ENCODE results near the gene TRIM66. TPM values are rescaled to one million over a fixed set of nuclear protein-coding genes. Genes with fewer than 3 reads are reported as not detected.

TRIM66 gene
- total and polyA plus RNA-seq, 2 donors (not counting 3 experiments of a cell fraction or from before 2014, with no cell fraction given) = 5.5 to 11.7 TPM

GRCh38 chr11:8689726-8690255 lies 7.3 kb upstream of the TRIM66 start:
- H4K20me1 ChIP-seq (replicated peaks; ENCODE audit: control insufficient read depth, extremely low read depth, insufficient read depth, low read length) = peaks cover 2% of the 10 kb centered on the region
- peaks cover 11% of the 10 kb centered on the region for H3K79me2 ChIP-seq (ENCODE audit: control insufficient read depth, insufficient read depth, low read length)
- TF ChIP-seq, protein P1, sequence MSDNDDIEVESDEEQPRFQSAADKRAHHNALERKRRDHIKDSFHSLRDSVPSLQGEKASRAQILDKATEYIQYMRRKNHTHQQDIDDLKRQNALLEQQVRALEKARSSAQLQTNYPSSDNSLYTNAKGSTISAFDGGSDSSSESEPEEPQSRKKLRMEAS (IDR thresholded peaks at IDR 0.05; ENCODE audit: insufficient read depth, insufficient read length) = no peak
- TF ChIP-seq POLR2AphosphoS5 (IDR thresholded peaks at IDR 0.05; ENCODE audit: insufficient read depth, low read depth, low read length) (no peak), FOS (IDR thresholded peaks at IDR 0.05; ENCODE audit: borderline replicate concordance, insufficient read depth, low read length) (no peak), JUN (IDR thresholded peaks at IDR 0.05; ENCODE audit: borderline replicate concordance, insufficient read depth, insufficient read length, low read depth) (no peak), POLR2A (IDR thresholded peaks at IDR 0.05; ENCODE audit: low read depth, low read length) (no peak), GATA2 (IDR thresholded peaks at IDR 0.05; ENCODE audit: insufficient read depth, insufficient read length, low read depth, low read length) (no peak), EZH2 (IDR thresholded peaks at IDR 0.05; ENCODE audit: borderline replicate concordance, low read depth, low read length, severe bottlenecking) (no peak), MYC (IDR thresholded peaks at IDR 0.05; ENCODE audit: low read depth, low read length) (no peak), CTCF (IDR thresholded peaks at IDR 0.05; ENCODE audit: extremely low read depth in 1 of 2, insufficient read depth in 1 of 2, low read depth in 1 of 2, low read length in 2 of 2) (no peak)
- H2AFZ ChIP-seq (ENCODE audit: low read depth, low read length) = no peak overlapping the region
- no peak overlapping the region for H3K27ac ChIP-seq (ENCODE audit: insufficient read depth, low read depth, low read length)
- BruUV-seq (replicated peaks) = no TSS peak
- H3K4me3 ChIP-seq (replicated peaks in 1 of 3; ENCODE audit: insufficient read depth in 1 of 3, low read depth in 1 of 3, low read length in 3 of 3) = peak overlapping the region in 1 of 3 experiments; percentile 86
- H3K4me1 ChIP-seq (ENCODE audit: control insufficient read depth, extremely low read depth, insufficient read depth, low read length) = peaks cover 36% of the 10 kb centered on the region
- intact Hi-C loops (cut with micrococcal nuclease) = loop anchor here (1.0 to 2.0 kb wide), 4 partner anchors 28 to 221 kb away; partner anchors contain the start of gene AKIP1
- H3K9ac ChIP-seq (replicated peaks; ENCODE audit: extremely low read depth, insufficient read depth, low read length) = peak overlapping the region; percentile 56
- no peaks in the 10 kb centered on the region for H3K9me3 ChIP-seq (replicated peaks; ENCODE audit: control insufficient read depth, insufficient read depth, low read length)
- DNase-seq (ENCODE audit: low read depth, low spot score) (no peak), FAIRE-seq (no peak)
- H3K27me3 ChIP-seq (ENCODE audit: control insufficient read depth in 2 of 2, insufficient read depth in 2 of 2, low read length in 2 of 2) = no peaks in the 10 kb centered on the region
- no peaks in the 10 kb centered on the region for H3K9me1 ChIP-seq (replicated peaks; ENCODE audit: control insufficient read depth, extremely low read depth, insufficient read depth, low read length)
- ChIA-PET CTCF (interaction anchor here (1.2 to 2.3 kb wide), 4 partner anchors 8 to 270 kb away, joined by 4 to 14 read pairs (median 6); no protein-coding TSS in a partner anchor), POLR2A (no interaction called here)
- H3K4me2 ChIP-seq (ENCODE audit: insufficient read depth, low read length) = peak overlapping the region; percentile 83
- peaks cover 18 to 20% of the 10 kb centered on the region in 2 experiments for H3K36me3 ChIP-seq (ENCODE audit: control insufficient read depth in 2 of 2, extremely low read depth in 1 of 2, insufficient read depth in 2 of 2, low read length in 2 of 2)
- dilution Hi-C loops (cut with MboI; ENCODE audit: extremely low pct_ligation_motif_present, low sequenced_read_pairs) = no loop called here

Measured in endothelial cell of umbilical vein (primary cell).